Gastrocnemius medialis (tissue), 4 donors: ENCODE measurements around the gene AZIN2. TPM values are rescaled to one million over a fixed set of nuclear protein-coding genes. Genes with fewer than 3 reads are reported as not detected.

Experiments
- ATAC-seq, 2 donors: fragments of 150-250 bp; one replicate each; pipeline ENCODE4 v1.9.1; 2016
- DNase-seq, 2 donors: peaks; one replicate each; pipeline ENCODE4 v3.0.0-alpha.2; 2019
- H3K27ac ChIP-seq, 4 donors: fragments of 200-600 bp; sonication (generic); 1 replicate in 1 of 4; 2 replicates in 3 of 4; pipeline ENCODE4 v1.5.1; 2016 to 2018; ENCODE audit warnings: mild to moderate bottlenecking in 2 of 4, moderate library complexity in 1 of 4
- H3K27me3 ChIP-seq, 3 donors: fragments of 200-600 bp; sonication (generic) in 2 of 3; 1 replicate in 1 of 3; 2 replicates in 2 of 3; pipeline versions ENCODE4 v1.5.1 to v1.6.0; 2016 to 2019; ENCODE audit warnings: mild to moderate bottlenecking in 1 of 3, moderate library complexity in 1 of 3
- H3K36me3 ChIP-seq, 2 donors: fragments of 200-600 bp; sonication (generic) in 1 of 2; one replicate each; pipeline ENCODE4 v1.5.1; 2017 to 2018
- H3K4me1 ChIP-seq, 2 donors: fragments of 200-600 bp; sonication (generic) in 1 of 2; one replicate each; pipeline ENCODE4 v1.5.1; 2016 to 2017; ENCODE audit warnings: mild to moderate bottlenecking in 2 of 2
- H3K4me3 ChIP-seq, 4 donors: fragments of 200-600 bp; sonication (generic) in 3 of 4; 1 replicate in 1 of 4; 2 replicates in 3 of 4; pipeline ENCODE4 v1.5.1; 2016 to 2019; ENCODE audit warnings: mild to moderate bottlenecking in 2 of 4
- H3K9me3 ChIP-seq, 3 donors: fragments of 200-600 bp; sonication (generic) in 2 of 3; 1 replicate in 1 of 3; 2 replicates in 2 of 3; pipeline ENCODE4 v1.5.1; 2016 to 2019
- POLR2A ChIP-seq, 2 donors: fragments of 450-650 bp; IDR thresholded peaks; one replicate each; pipeline ENCODE4 v1.6.1; 2017; ENCODE audit warnings: antibody characterized with exemption in 2 of 2, mild to moderate bottlenecking in 2 of 2, moderate library complexity in 2 of 2
- in situ Hi-C, 4 donors: fragments of 200-750 bp; cut with MboI; loops; one replicate each; pipeline versions ENCODE4 v1.15.0 to v1.8.0; 2017; ENCODE audit warnings: low sequenced_read_pairs in 4 of 4
- intact Hi-C: fragments of 100-400 bp; cut with DNase I; formaldehyde crosslinking; loops from one replicate; pipeline ENCODE4 v1.15.1; 2023; ENCODE audit warnings: low total_unique reads
- total RNA-seq, 4 donors: library from RNA; depleted of rRNA; stranded (reverse); fragments of >200 nt; gene quantifications; one replicate each; pipeline versions ENCODE4 v1.1.0 to v1.2.3, GENCODE V29; 2016
- TF ChIP-seq, protein P1 (sequence below), 5 experiments: fragments of 450-650 bp in 3 of 5; fragments of 200-600 bp in 2 of 5; sonication (generic) in 2 of 5; IDR thresholded peaks in 4 of 5; conservative IDR thresholded peaks in 1 of 5; 1 replicate in 4 of 5; 2 replicates in 1 of 5; pipeline ENCODE4 v1.5.1; 2016 to 2019; ENCODE audit warnings: antibody characterized with exemption in 5 of 5, mild to moderate bottlenecking in 3 of 5, moderate library complexity in 3 of 5

AZIN2 gene
- total RNA-seq, 4 donors from 2014 or later, result 0.52 to 3.1 (median 1.2) TPM

DNA sequence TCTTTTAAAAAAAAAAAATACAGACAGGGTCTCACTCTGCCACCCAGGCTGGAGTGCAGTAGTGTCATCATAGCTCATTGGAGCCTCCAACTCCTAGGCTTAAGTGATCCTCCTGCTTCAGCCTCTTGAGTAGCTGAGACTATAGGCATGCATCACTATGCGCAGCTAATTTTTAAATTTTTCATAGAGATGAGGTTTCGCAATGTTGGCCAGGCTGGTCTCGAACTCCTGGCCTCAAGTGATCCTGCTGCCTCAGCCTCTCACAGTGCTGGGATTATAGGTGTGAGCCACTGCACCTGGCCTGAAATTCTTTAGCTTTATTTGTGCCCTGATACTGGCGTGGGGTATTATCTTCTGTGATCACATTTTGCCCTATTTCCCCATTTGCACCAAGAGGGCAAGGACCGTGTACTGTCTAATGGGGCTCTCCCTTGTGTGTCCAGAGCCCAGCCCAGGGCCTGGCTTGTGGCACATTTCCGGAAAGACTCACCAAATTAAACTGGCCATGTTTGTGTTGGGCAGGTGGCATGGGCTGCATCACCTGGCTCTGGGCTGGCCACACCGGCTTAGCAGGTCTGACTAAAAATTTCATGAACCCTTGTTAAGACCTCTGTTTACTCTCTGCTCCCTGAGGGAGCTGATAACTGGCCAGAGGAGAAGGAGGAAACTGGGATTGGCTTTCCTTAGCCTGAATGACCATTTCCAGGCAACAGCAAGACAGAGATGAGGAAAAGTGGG, 68.7 kb downstream of the AZIN2 start:
- TF ChIP-seq, protein P1, sequence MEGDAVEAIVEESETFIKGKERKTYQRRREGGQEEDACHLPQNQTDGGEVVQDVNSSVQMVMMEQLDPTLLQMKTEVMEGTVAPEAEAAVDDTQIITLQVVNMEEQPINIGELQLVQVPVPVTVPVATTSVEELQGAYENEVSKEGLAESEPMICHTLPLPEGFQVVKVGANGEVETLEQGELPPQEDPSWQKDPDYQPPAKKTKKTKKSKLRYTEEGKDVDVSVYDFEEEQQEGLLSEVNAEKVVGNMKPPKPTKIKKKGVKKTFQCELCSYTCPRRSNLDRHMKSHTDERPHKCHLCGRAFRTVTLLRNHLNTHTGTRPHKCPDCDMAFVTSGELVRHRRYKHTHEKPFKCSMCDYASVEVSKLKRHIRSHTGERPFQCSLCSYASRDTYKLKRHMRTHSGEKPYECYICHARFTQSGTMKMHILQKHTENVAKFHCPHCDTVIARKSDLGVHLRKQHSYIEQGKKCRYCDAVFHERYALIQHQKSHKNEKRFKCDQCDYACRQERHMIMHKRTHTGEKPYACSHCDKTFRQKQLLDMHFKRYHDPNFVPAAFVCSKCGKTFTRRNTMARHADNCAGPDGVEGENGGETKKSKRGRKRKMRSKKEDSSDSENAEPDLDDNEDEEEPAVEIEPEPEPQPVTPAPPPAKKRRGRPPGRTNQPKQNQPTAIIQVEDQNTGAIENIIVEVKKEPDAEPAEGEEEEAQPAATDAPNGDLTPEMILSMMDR (IDR thresholded peaks at IDR 0.05 in 4 of 5, conservative IDR thresholded peaks at IDR 0.05 in 1 of 5), result no peak
- TF ChIP-seq POLR2A (IDR thresholded peaks at IDR 0.05), result no peak
- H3K36me3 ChIP-seq, result peaks cover 0 to 10% of the 10 kb centered on the region in 2 donors
- H3K4me3 ChIP-seq, result no peak overlapping the region
- in situ Hi-C loops, result no loop called here
- intact Hi-C loops, result no loop called here
- ATAC-seq (no peak), DNase-seq (no peak)
- no peak overlapping the region for H3K27ac ChIP-seq
- no peaks in the 10 kb centered on the region for H3K27me3 ChIP-seq
- H3K9me3 ChIP-seq, result no peaks in the 10 kb centered on the region
- H3K4me1 ChIP-seq, result peaks cover 11 to 18% of the 10 kb centered on the region in 2 donors

DNA sequence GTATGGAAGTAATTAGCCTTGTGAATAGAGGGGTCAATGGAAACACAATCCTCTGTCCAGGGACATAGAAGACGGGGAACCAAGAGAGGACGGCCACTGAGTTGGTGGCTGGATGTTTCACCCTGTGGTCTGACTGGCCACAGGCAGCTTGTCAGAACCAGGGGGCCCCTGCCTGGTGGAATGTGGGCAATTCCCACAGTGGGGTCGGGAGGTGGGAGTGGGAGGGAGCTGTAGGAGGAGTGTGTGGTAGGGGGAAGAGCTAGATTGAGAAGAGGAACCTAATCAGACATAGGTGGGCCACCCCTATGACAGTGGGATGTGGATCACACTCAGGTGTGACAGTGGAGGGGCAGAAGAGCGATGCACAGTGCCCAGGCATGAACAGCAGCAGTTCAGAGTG, 69.6 kb downstream of the AZIN2 start:
- H3K36me3 ChIP-seq, result peaks cover 0 to 10% of the 10 kb centered on the region in 2 donors
- H3K4me1 ChIP-seq, result peaks cover 11 to 18% of the 10 kb centered on the region in 2 donors
- TF ChIP-seq POLR2A (IDR thresholded peaks at IDR 0.05), result no peak
- TF ChIP-seq, protein P1 (IDR thresholded peaks at IDR 0.05 in 4 of 5, conservative IDR thresholded peaks at IDR 0.05 in 1 of 5), result no peak
- H3K27ac ChIP-seq, result no peak overlapping the region
- ATAC-seq (no peak), DNase-seq (no peak)
- in situ Hi-C loops, result no loop called here
- no peaks in the 10 kb centered on the region for H3K27me3 ChIP-seq
- H3K9me3 ChIP-seq, result no peaks in the 10 kb centered on the region
- H3K4me3 ChIP-seq, result no peak overlapping the region
- intact Hi-C loops, result no loop called here

- Histone ChIP-seq H3K27me3 (no peaks in the 10 kb centered on the region), H3K36me3 (peaks cover 0 to 10% of the 10 kb centered on the region in 2 donors), H3K4me1 (peaks cover 11 to 21% of the 10 kb centered on the region in 2 donors), H3K9me3 (no peaks in the 10 kb centered on the region), H3K27ac (peak overlapping the region in 2 of 4 donors; percentile 66 to 77), H3K4me3 (no peak overlapping the region)
- ATAC-seq (no peak), DNase-seq (no peak)
- in situ Hi-C loops (no loop called here), intact Hi-C loops (no loop called here)
- no peak for TF ChIP-seq POLR2A (IDR thresholded peaks at IDR 0.05)
- TF ChIP-seq, protein P1 (IDR thresholded peaks at IDR 0.05 in 4 of 5, conservative IDR thresholded peaks at IDR 0.05 in 1 of 5), result no peak
Measured at GRCh38 chr1:33151116-33151515, 70.2 kb downstream of the AZIN2 start.

DNA sequence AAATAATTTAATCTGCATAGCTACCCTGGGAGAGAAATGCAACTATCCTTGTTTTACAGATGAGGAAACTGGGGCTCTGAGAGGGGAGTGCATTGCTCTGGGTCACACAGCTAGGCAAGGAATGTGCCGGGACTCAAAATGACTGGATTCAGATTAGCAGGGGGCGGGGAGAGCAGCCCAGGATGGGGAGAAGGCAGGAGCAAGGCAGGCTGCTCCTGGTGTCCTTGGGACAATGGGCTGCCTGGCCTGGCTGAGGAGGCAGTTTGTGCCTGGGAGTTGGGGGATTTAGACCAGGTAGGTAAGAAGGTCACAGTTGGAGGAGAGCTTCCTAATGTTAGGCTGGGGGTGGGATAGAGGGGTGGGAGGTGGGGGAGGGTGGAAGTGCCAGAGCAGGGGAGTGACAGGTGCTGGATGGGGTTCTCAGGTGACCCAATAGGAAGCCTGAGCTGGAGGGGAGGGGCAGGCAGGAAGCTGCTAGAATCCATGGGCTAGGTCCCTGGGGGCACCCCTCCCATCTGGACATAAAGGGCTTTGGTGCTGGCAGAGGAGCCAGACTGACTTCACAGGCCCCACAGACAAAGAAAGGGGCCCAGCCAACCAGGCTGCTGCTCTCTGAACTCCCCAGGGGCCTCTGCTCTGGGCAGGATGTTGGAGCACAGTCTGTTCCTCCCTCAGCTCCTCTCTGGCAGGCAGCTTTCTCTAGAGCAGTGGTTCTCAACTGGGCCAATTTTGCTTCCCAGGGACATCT, 71.9 kb downstream of the AZIN2 start:
- TF ChIP-seq, protein P1 (IDR thresholded peaks at IDR 0.05 in 4 of 5, conservative IDR thresholded peaks at IDR 0.05 in 1 of 5), result no peak
- TF ChIP-seq POLR2A (IDR thresholded peaks at IDR 0.05), result no peak
- ATAC-seq (peak; percentile 82 to 84), DNase-seq (peak; percentile 59 to 73)
- Histone ChIP-seq H3K27ac (peak overlapping the region; percentile 66 to 77 (median 70)), H3K36me3 (no peaks in the 10 kb centered on the region), H3K4me3 (no peak overlapping the region), H3K9me3 (no peaks in the 10 kb centered on the region), H3K27me3 (no peaks in the 10 kb centered on the region), H3K4me1 (peaks cover 11 to 24% of the 10 kb centered on the region in 2 donors)
- intact Hi-C loops (no loop called here), in situ Hi-C loops (no loop called here)
